ENCODE results near the gene PLEK2. TPM values are rescaled to one million over a fixed set of nuclear protein-coding genes. Genes with fewer than 3 reads are reported as not detected.
"Not testable (repeated sequence)": the region's sequence is repeated elsewhere in the genome, so short reads cannot be mapped to it uniquely, and the experiment has no call there.

Gene PLEK2
- total RNA-seq, 1 experiment from 2014 or later = 0.55 TPM

- in situ Hi-C loops (cut with HindIII; ENCODE audit: low pct_unique_long_range_greater_than_20kb, low sequenced_read_pairs) = no loop called here
- DNase-seq (ENCODE audit: low read depth, low spot score) = no peak
These were observed 23.6 kb upstream of the PLEK2 start for GRCh38 chr14:67435603-67436002.

GRCh38 chr14:67432050-67432564 lies 20.1 kb upstream of the PLEK2 start:
- DNase-seq (ENCODE audit: low read depth, low spot score) = no peak
- in situ Hi-C loops (cut with HindIII; ENCODE audit: low pct_unique_long_range_greater_than_20kb, low sequenced_read_pairs) = no loop called here

- in situ Hi-C loops (cut with HindIII; ENCODE audit: low pct_unique_long_range_greater_than_20kb, low sequenced_read_pairs) = no loop called here
These were observed 17.7 kb upstream of the PLEK2 start for GRCh38 chr14:67429510-67430205.

GRCh38 chr14:67428501-67429031 lies 16.6 kb upstream of the PLEK2 start:
- in situ Hi-C loops (cut with HindIII; ENCODE audit: low pct_unique_long_range_greater_than_20kb, low sequenced_read_pairs) = no loop called here
- DNase-seq (ENCODE audit: low read depth, low spot score) = peak; percentile 30

More at GRCh38 chr14:67429510-67430205, 17.7 kb upstream of the PLEK2 start:
- no peak for DNase-seq (ENCODE audit: low read depth, low spot score)

- in situ Hi-C loops (cut with HindIII; ENCODE audit: low pct_unique_long_range_greater_than_20kb, low sequenced_read_pairs) = no loop called here
- peak; percentile 91 for DNase-seq (ENCODE audit: low read depth, low spot score)
These were observed 15.1 kb upstream of the PLEK2 start for GRCh38 chr14:67426983-67427606.

GRCh38 chr14:67426161-67426560 lies 14.2 kb upstream of the PLEK2 start:
- in situ Hi-C loops (cut with HindIII; ENCODE audit: low pct_unique_long_range_greater_than_20kb, low sequenced_read_pairs) = no loop called here
- peak; percentile 83 for DNase-seq (ENCODE audit: low read depth, low spot score)

- in situ Hi-C loops (cut with HindIII; ENCODE audit: low pct_unique_long_range_greater_than_20kb, low sequenced_read_pairs) = no loop called here
- no peak for DNase-seq (ENCODE audit: low read depth, low spot score)
These were observed 13.6 kb upstream of the PLEK2 start for GRCh38 chr14:67425608-67426007.

- DNase-seq (ENCODE audit: low read depth, low spot score) = no peak
- in situ Hi-C loops (cut with HindIII; ENCODE audit: low pct_unique_long_range_greater_than_20kb, low sequenced_read_pairs) = no loop called here
These were observed 12.6 kb upstream of the PLEK2 start for GRCh38 chr14:67424539-67424938.

- no peak for DNase-seq (ENCODE audit: low read depth, low spot score)
- in situ Hi-C loops (cut with HindIII; ENCODE audit: low pct_unique_long_range_greater_than_20kb, low sequenced_read_pairs) = no loop called here
These were observed 11.5 kb upstream of the PLEK2 start for GRCh38 chr14:67423424-67423823.

- DNase-seq (ENCODE audit: low read depth, low spot score) = no peak
- in situ Hi-C loops (cut with HindIII; ENCODE audit: low pct_unique_long_range_greater_than_20kb, low sequenced_read_pairs) = no loop called here
These were observed 9.6 kb upstream of the PLEK2 start for GRCh38 chr14:67421356-67422224.

GRCh38 chr14:67420102-67420739 lies 8.3 kb upstream of the PLEK2 start:
- in situ Hi-C loops (cut with HindIII; ENCODE audit: low pct_unique_long_range_greater_than_20kb, low sequenced_read_pairs) = no loop called here

GRCh38 chr14:67418401-67419191 lies 6.6 kb upstream of the PLEK2 start:
- DNase-seq (ENCODE audit: low read depth, low spot score) = no peak
- in situ Hi-C loops (cut with HindIII; ENCODE audit: low pct_unique_long_range_greater_than_20kb, low sequenced_read_pairs) = no loop called here

More at GRCh38 chr14:67420102-67420739, 8.3 kb upstream of the PLEK2 start:
- DNase-seq (ENCODE audit: low read depth, low spot score) = peak; percentile 80

- no peak for DNase-seq (ENCODE audit: low read depth, low spot score)
- in situ Hi-C loops (cut with HindIII; ENCODE audit: low pct_unique_long_range_greater_than_20kb, low sequenced_read_pairs) = no loop called here
These were observed 5.7 kb upstream of the PLEK2 start for GRCh38 chr14:67417633-67418032.

- DNase-seq (ENCODE audit: low read depth, low spot score) = no peak
- in situ Hi-C loops (cut with HindIII; ENCODE audit: low pct_unique_long_range_greater_than_20kb, low sequenced_read_pairs) = no loop called here
These were observed 4.8 kb upstream of the PLEK2 start for GRCh38 chr14:67416810-67417209.

GRCh38 chr14:67416085-67416484 lies 4.1 kb upstream of the PLEK2 start:
- no peak for DNase-seq (ENCODE audit: low read depth, low spot score)
- in situ Hi-C loops (cut with HindIII; ENCODE audit: low pct_unique_long_range_greater_than_20kb, low sequenced_read_pairs) = no loop called here

GRCh38 chr14:67415610-67416009 lies 3.6 kb upstream of the PLEK2 start:
- DNase-seq (ENCODE audit: low read depth, low spot score); in situ Hi-C loops (cut with HindIII; ENCODE audit: low pct_unique_long_range_greater_than_20kb, low sequenced_read_pairs): not testable (repeated sequence)
